ENCODE results near the gene KCNK16. TPM values are rescaled to one million over a fixed set of nuclear protein-coding genes. Genes with fewer than 3 reads are reported as not detected.

The KCNK16 gene
- total and polyA plus RNA-seq, 2 of the 13 experiments (the other 11 are each of a cell fraction or from before 2014, with no cell fraction given): not detected

- TF ChIP-seq ELK4 (CRISPR knock-in tag; IDR thresholded peaks at IDR 0.05; ENCODE audit: borderline replicate concordance) (no peak), KDM5B (CRISPR knock-in tag; IDR thresholded peaks at IDR 0.05; ENCODE audit: borderline replicate concordance) (no peak), ZNF75D (CRISPR knock-in tag; IDR thresholded peaks at IDR 0.05; ENCODE audit: borderline replicate concordance) (no peak), ZNF777 (CRISPR knock-in tag; IDR thresholded peaks at IDR 0.05) (no peak), TBP (CRISPR knock-in tag; IDR thresholded peaks at IDR 0.05) (no peak), TARDBP (CRISPR knock-in tag; IDR thresholded peaks at IDR 0.05) (no peak), KAT7 (CRISPR knock-in tag; IDR thresholded peaks at IDR 0.05; ENCODE audit: borderline replicate concordance) (no peak), ZNF256 (CRISPR knock-in tag; conservative IDR thresholded peaks at IDR 0.05) (no peak), ZNF687 (CRISPR knock-in tag; IDR thresholded peaks at IDR 0.05) (no peak), GABPA (IDR thresholded peaks at IDR 0.05; ENCODE audit: low read depth, low read length) (no peak), GABPA (CRISPR knock-in tag; IDR thresholded peaks at IDR 0.05; ENCODE audit: low read depth) (no peak), ZMYM2 (CRISPR knock-in tag; IDR thresholded peaks at IDR 0.05) (no peak), TCF7L2 (IDR thresholded peaks at IDR 0.05; ENCODE audit: low read depth, low read length) (no peak)
Measured at GRCh38 chr6:39335780-39336545, 13.5 kb upstream of the KCNK16 start (continued).

Data from HepG2 (cell line).